Measurements from ENCODE around the gene DYNC1I1. TPM values are rescaled to one million over a fixed set of nuclear protein-coding genes. Genes with fewer than 3 reads are reported as not detected.

Gene DYNC1I1
- total RNA-seq, 1 experiment from 2014 or later: 3.2 TPM

GRCh38 chr7:96097835-96098234 lies 325.5 kb downstream of the DYNC1I1 start:
- DNase-seq: no peak
- no peaks in the 10 kb centered on the region for H3K9me3 ChIP-seq (ENCODE audit: control insufficient read depth, low read depth, low read length)
- no peak overlapping the region for H2BK5ac ChIP-seq (ENCODE audit: insufficient read length, low read length)
- Mint-ChIP-seq H3K4me1 (peaks cover 2 to 3% of the 10 kb centered on the region in 2 experiments; a peak in 2 of 4 replicates), H3K36me3 (ENCODE audit: insufficient read depth in 1 of 3, low read depth in 3 of 3) (no peaks in the 10 kb centered on the region), H3K9me3 (no peaks in the 10 kb centered on the region), H3K4me3 (no peak overlapping the region), H3K27ac (no peak overlapping the region), H3K27me3 (ENCODE audit: low read depth) (peaks cover 7% of the 10 kb centered on the region; the same call in 1 of the 2 replicates)
- no peak overlapping the region for H3T11ph ChIP-seq (ENCODE audit: low read length)
- no peak overlapping the region for H2BK12ac ChIP-seq (ENCODE audit: insufficient read length, low read depth, low read length)
- no peak overlapping the region for H4K5ac ChIP-seq (ENCODE audit: insufficient read length, low read depth, low read length)
- no peaks in the 10 kb centered on the region for H3K79me2 ChIP-seq (ENCODE audit: insufficient read depth, low read length)
- no CpG with 5 or more reads among the region's 2 CpGs for WGBS (ENCODE audit: extremely low coverage, insufficient read length, low lambda C conversion rate)
- H3K27me3 ChIP-seq (ENCODE audit: insufficient read depth, low read length): no peaks in the 10 kb centered on the region
- no peaks in the 10 kb centered on the region for H3K79me1 ChIP-seq (ENCODE audit: insufficient read depth, low read depth, low read length, poor library complexity, severe bottlenecking)
- no peak overlapping the region for H3K23ac ChIP-seq (ENCODE audit: insufficient read length, low read depth, low read length)
- no peak overlapping the region for H3K4ac ChIP-seq (ENCODE audit: low read depth, low read length)
- H3K14ac ChIP-seq (ENCODE audit: insufficient read depth, low read length): no peak overlapping the region
- no peak for TF ChIP-seq CTCF (conservative IDR thresholded peaks at IDR 0.05)
- no peak overlapping the region for H2AK5ac ChIP-seq (ENCODE audit: insufficient read length, low read length)
- H3K23me2 ChIP-seq (ENCODE audit: insufficient read length, low read depth, low read length, poor library complexity, severe bottlenecking): no peaks in the 10 kb centered on the region
- H4K8ac ChIP-seq (replicated peaks; ENCODE audit: insufficient read length, low read depth, low read length): no peak overlapping the region
- H3K18ac ChIP-seq (ENCODE audit: insufficient read length, low read depth, low read length): no peak overlapping the region
- no peak overlapping the region for H3K4me2 ChIP-seq (ENCODE audit: insufficient read depth, insufficient read length, low read length)
- H2AFZ ChIP-seq (ENCODE audit: low read length): no peak overlapping the region
- H2BK20ac ChIP-seq (ENCODE audit: low read depth, low read length, poor library complexity, severe bottlenecking): no peak overlapping the region
- H2BK15ac ChIP-seq (ENCODE audit: low read depth, low read length): no peak overlapping the region
- H4K20me1 ChIP-seq (ENCODE audit: control insufficient read depth, insufficient read depth, insufficient read length): no peaks in the 10 kb centered on the region
- H4K91ac ChIP-seq (ENCODE audit: insufficient read length, low read depth, low read length): no peak overlapping the region
- H3K9ac ChIP-seq (ENCODE audit: extremely low read depth, insufficient read length, low read length): no peak overlapping the region
- H3K56ac ChIP-seq (ENCODE audit: insufficient read length, low read depth, low read length): no peak overlapping the region
- H3K4me1 ChIP-seq (ENCODE audit: insufficient read depth, low read length): no peaks in the 10 kb centered on the region
- no peak overlapping the region for H2BK120ac ChIP-seq (ENCODE audit: low read depth, low read length, poor library complexity, severe bottlenecking)
- H3K27ac ChIP-seq (ENCODE audit: insufficient read length, low read depth, low read length): no peak overlapping the region
